WERI-Rb-1 (cell line): ENCODE data around the gene DOK6.

Experiments
- DNase-seq: peaks from one replicate; pipeline ENCODE4 v3.0.0-alpha.2; 2020
- H3K27ac ChIP-seq: fragments of 250-450 bp; sonication (Bioruptor Pico); 2 replicates; pipeline ENCODE4 v1.5.1; 2020; ENCODE audit warnings: mild to moderate bottlenecking, moderate library complexity
- H3K27me3 ChIP-seq: fragments of 250-450 bp; sonication (Bioruptor Pico); 2 replicates; pipeline ENCODE4 v1.5.1; 2021; ENCODE audit warnings: mild to moderate bottlenecking, low read depth, moderate library complexity; ENCODE audit not compliant: insufficient read depth, severe bottlenecking
- H3K36me3 ChIP-seq: fragments of 250-450 bp; sonication (Bioruptor Pico); 2 replicates; pipeline ENCODE4 v1.5.1; 2020; ENCODE audit warnings: mild to moderate bottlenecking, moderate library complexity
- H3K4me3 ChIP-seq: 2 replicates; pipeline ENCODE4 v1.5.1; 2011; ENCODE audit warnings: low read depth, mild to moderate bottlenecking, control low read depth, low read length
- H3K9me3 ChIP-seq: fragments of 250-450 bp; sonication (Bioruptor Pico); 2 replicates; pipeline ENCODE4 v1.5.1; 2021; ENCODE audit warnings: mild to moderate bottlenecking, moderate library complexity; ENCODE audit not compliant: severe bottlenecking
- CTCF ChIP-seq: IDR thresholded peaks from 2 replicates; pipeline ENCODE4 v1.5.1; 2011; ENCODE audit warnings: low read depth, mild to moderate bottlenecking, control low read depth, inconsistent platforms, low read length

The DOK6 gene

GRCh38 chr18:69638056-69638455 lies 237.4 kb downstream of the DOK6 start:
- Histone ChIP-seq H3K27ac (no peak overlapping the region), H3K9me3 (no peaks in the 10 kb centered on the region), H3K27me3 (no peaks in the 10 kb centered on the region), H3K4me3 (no peak overlapping the region), H3K36me3 (no peaks in the 10 kb centered on the region)
- no peak for DNase-seq
- no peak for TF ChIP-seq CTCF

GRCh38 chr18:69647702-69648101 lies 247.0 kb downstream of the DOK6 start:
- no peaks in the 10 kb centered on the region for H3K36me3 ChIP-seq
- no peak overlapping the region for H3K27ac ChIP-seq
- no peak for TF ChIP-seq CTCF
- DNase-seq: no peak
- no peak overlapping the region for H3K4me3 ChIP-seq
- no peaks in the 10 kb centered on the region for H3K27me3 ChIP-seq
- no peaks in the 10 kb centered on the region for H3K9me3 ChIP-seq

- H3K4me3 ChIP-seq: no peak overlapping the region
- no peak for DNase-seq
- H3K27me3 ChIP-seq: no peaks in the 10 kb centered on the region
- no peak overlapping the region for H3K27ac ChIP-seq
- TF ChIP-seq CTCF: no peak
- H3K9me3 ChIP-seq: no peaks in the 10 kb centered on the region
- no peaks in the 10 kb centered on the region for H3K36me3 ChIP-seq
Observed at GRCh38 chr18:69648486-69648885, 247.8 kb downstream of the DOK6 start.

- Histone ChIP-seq H3K27me3 (no peaks in the 10 kb centered on the region), H3K36me3 (no peaks in the 10 kb centered on the region), H3K9me3 (no peaks in the 10 kb centered on the region), H3K4me3 (no peak overlapping the region), H3K27ac (no peak overlapping the region)
- no peak for TF ChIP-seq CTCF
- DNase-seq: no peak
Observed at GRCh38 chr18:69649684-69650083, 249.0 kb downstream of the DOK6 start.

- Histone ChIP-seq H3K9me3 (no peaks in the 10 kb centered on the region), H3K36me3 (no peaks in the 10 kb centered on the region), H3K27ac (no peak overlapping the region), H3K27me3 (no peaks in the 10 kb centered on the region), H3K4me3 (no peak overlapping the region)
- TF ChIP-seq CTCF: no peak
- no peak for DNase-seq
Observed at GRCh38 chr18:69651243-69651642, 250.6 kb downstream of the DOK6 start.

GRCh38 chr18:69655816-69656215 lies 255.1 kb downstream of the DOK6 start:
- H3K27ac ChIP-seq: no peak overlapping the region
- no peaks in the 10 kb centered on the region for H3K27me3 ChIP-seq
- no peaks in the 10 kb centered on the region for H3K36me3 ChIP-seq
- no peak overlapping the region for H3K4me3 ChIP-seq
- DNase-seq: no peak
- H3K9me3 ChIP-seq: no peaks in the 10 kb centered on the region
- no peak for TF ChIP-seq CTCF
